ENCODE measurements around the gene SUGP2. TPM values are rescaled to one million over a fixed set of nuclear protein-coding genes. Genes with fewer than 3 reads are reported as not detected.
A peak's percentile ranks its signal among the peaks of the same experiment; 100 is the strongest.

SUGP2 gene
- total RNA-seq, 1 experiment from 2014 or later = 95.2 TPM

DNA sequence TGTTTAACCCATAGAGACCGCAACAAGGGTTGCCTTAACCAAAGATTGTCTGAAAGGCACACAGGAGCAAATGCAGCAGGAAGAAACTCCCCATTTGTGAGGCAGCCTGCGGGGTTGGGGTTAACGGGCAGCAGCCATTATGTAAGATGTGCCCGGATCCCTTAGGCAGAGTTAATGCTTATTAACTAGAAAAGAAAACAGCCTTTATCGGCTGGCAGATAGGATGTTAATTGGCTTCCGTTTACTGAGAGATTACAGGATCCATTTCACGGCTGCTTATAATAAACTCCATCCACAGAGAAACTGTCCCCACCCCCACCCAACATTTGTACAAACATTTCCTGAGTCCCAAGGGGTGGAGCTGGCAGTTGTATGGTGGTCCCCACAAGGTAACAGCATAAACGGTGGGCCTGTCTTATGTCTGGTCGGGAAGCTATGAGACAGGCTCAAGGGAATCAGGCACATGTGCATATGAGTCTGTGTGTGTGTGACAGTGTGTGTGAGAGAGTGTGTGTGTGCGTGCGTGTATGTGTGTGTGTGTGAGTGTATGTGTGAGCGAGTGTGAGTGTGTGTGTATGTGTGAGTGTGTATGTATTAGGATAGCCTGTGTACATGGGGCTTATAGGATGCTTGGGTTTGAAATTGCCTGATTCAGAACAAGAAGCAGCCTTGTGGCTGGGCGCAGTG is 41.0 kb upstream of the SUGP2 start:
- H2BK5ac ChIP-seq (ENCODE audit: insufficient read length, low read length) = no peak overlapping the region
- H3K27ac ChIP-seq (ENCODE audit: insufficient read length, low read depth, low read length) = no peak overlapping the region
- H2BK15ac ChIP-seq (ENCODE audit: low read depth, low read length) = no peak overlapping the region
- no peak for DNase-seq
- no peaks in the 10 kb centered on the region for H3K9me3 Mint-ChIP-seq
- no peak overlapping the region for H3K9ac ChIP-seq (ENCODE audit: extremely low read depth, insufficient read length, low read length)
- H4K8ac ChIP-seq (replicated peaks; ENCODE audit: insufficient read length, low read depth, low read length) = peak overlapping the region; percentile 25
- H3K36me3 Mint-ChIP-seq (ENCODE audit: insufficient read depth in 1 of 3, low read depth in 3 of 3) = no peaks in the 10 kb centered on the region; a peak in 1 of 7 replicates
- H3K18ac ChIP-seq (ENCODE audit: insufficient read length, low read depth, low read length) = no peak overlapping the region
- H3K79me2 ChIP-seq (ENCODE audit: insufficient read depth, low read length) = no peaks in the 10 kb centered on the region
- no peaks in the 10 kb centered on the region for H3K9me3 ChIP-seq (ENCODE audit: control insufficient read depth, low read depth, low read length)
- no peak overlapping the region for H4K91ac ChIP-seq (ENCODE audit: insufficient read length, low read depth, low read length)
- no peak overlapping the region for H2BK20ac ChIP-seq (ENCODE audit: low read depth, low read length, poor library complexity, severe bottlenecking)
- no peak overlapping the region for H2AK5ac ChIP-seq (ENCODE audit: insufficient read length, low read length)
- H3K4me2 ChIP-seq (ENCODE audit: insufficient read depth, insufficient read length, low read length) = no peak overlapping the region
- H3K4ac ChIP-seq (ENCODE audit: low read depth, low read length) = no peak overlapping the region
- H2BK12ac ChIP-seq (ENCODE audit: insufficient read length, low read depth, low read length) = no peak overlapping the region
- H3K79me1 ChIP-seq (ENCODE audit: insufficient read depth, low read depth, low read length, poor library complexity, severe bottlenecking) = no peaks in the 10 kb centered on the region
- H2BK120ac ChIP-seq (ENCODE audit: low read depth, low read length, poor library complexity, severe bottlenecking) = no peak overlapping the region
- H3K23ac ChIP-seq (ENCODE audit: insufficient read length, low read depth, low read length) = no peak overlapping the region
- no peak overlapping the region for H3K14ac ChIP-seq (ENCODE audit: insufficient read depth, low read length)
- H3K4me1 ChIP-seq (ENCODE audit: insufficient read depth, low read length) = no peaks in the 10 kb centered on the region
- H3K27me3 Mint-ChIP-seq (ENCODE audit: low read depth) = peaks cover 86% of the 10 kb centered on the region
- no peak overlapping the region for H3K4me3 Mint-ChIP-seq
- no peak overlapping the region for H3T11ph ChIP-seq (ENCODE audit: low read length)
- H3K56ac ChIP-seq (ENCODE audit: insufficient read length, low read depth, low read length) = no peak overlapping the region
- TF ChIP-seq, protein P1, sequence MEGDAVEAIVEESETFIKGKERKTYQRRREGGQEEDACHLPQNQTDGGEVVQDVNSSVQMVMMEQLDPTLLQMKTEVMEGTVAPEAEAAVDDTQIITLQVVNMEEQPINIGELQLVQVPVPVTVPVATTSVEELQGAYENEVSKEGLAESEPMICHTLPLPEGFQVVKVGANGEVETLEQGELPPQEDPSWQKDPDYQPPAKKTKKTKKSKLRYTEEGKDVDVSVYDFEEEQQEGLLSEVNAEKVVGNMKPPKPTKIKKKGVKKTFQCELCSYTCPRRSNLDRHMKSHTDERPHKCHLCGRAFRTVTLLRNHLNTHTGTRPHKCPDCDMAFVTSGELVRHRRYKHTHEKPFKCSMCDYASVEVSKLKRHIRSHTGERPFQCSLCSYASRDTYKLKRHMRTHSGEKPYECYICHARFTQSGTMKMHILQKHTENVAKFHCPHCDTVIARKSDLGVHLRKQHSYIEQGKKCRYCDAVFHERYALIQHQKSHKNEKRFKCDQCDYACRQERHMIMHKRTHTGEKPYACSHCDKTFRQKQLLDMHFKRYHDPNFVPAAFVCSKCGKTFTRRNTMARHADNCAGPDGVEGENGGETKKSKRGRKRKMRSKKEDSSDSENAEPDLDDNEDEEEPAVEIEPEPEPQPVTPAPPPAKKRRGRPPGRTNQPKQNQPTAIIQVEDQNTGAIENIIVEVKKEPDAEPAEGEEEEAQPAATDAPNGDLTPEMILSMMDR (conservative IDR thresholded peaks at IDR 0.05) = no peak
- H3K27ac Mint-ChIP-seq = no peak overlapping the region
- H3K4me1 Mint-ChIP-seq = peaks cover 0 to 2% of the 10 kb centered on the region in 2 experiments; a peak in 1 of 4 replicates
- no peaks in the 10 kb centered on the region for H3K23me2 ChIP-seq (ENCODE audit: insufficient read length, low read depth, low read length, poor library complexity, severe bottlenecking)
- no peak overlapping the region for H2AFZ ChIP-seq (ENCODE audit: low read length)
- H3K27me3 ChIP-seq (ENCODE audit: insufficient read depth, low read length) = no peaks in the 10 kb centered on the region; the same call in 1 of the 2 replicates
- H4K5ac ChIP-seq (ENCODE audit: insufficient read length, low read depth, low read length) = no peak overlapping the region
- 100% methylated on average over 3 of the region's 13 CpGs for WGBS (ENCODE audit: extremely low coverage, insufficient read length, low lambda C conversion rate)
- no peaks in the 10 kb centered on the region for H4K20me1 ChIP-seq (ENCODE audit: control insufficient read depth, insufficient read depth, insufficient read length)
